Cerebellar nuclear complex (tissue), 1 donor: ENCODE measurements around the gene SLC1A2.
A peak's percentile ranks its signal among the peaks of the same experiment; 100 is the strongest.

Source experiments
- DNase-seq, 2 experiments: peaks; one replicate each; lab custom pipeline; 2025; lab: John Stamatoyannopoulos, UW

The SLC1A2 gene

GRCh38 chr11:35413598-35413997 is 5.8 kb downstream of the SLC1A2 start:
- no peak for DNase-seq

GRCh38 chr11:35412285-35412684 is 7.1 kb downstream of the SLC1A2 start:
- no peak for DNase-seq

- no peak for DNase-seq
Observed at GRCh38 chr11:35407041-35407440, 12.3 kb downstream of the SLC1A2 start.

- no peak for DNase-seq
Observed at GRCh38 chr11:35404388-35404775, 15.0 kb downstream of the SLC1A2 start.

GRCh38 chr11:35403765-35404387 is 15.5 kb downstream of the SLC1A2 start:
- DNase-seq: no peak

GRCh38 chr11:35402751-35403660 is 16.4 kb downstream of the SLC1A2 start:
- no peak for DNase-seq

GRCh38 chr11:35398881-35399280 is 20.5 kb downstream of the SLC1A2 start:
- no peak for DNase-seq

- DNase-seq: no peak
Observed at GRCh38 chr11:35394941-35395340, 24.4 kb downstream of the SLC1A2 start.

- no peak for DNase-seq
Observed at GRCh38 chr11:35393098-35393497, 26.3 kb downstream of the SLC1A2 start.

- peak in 1 of 2 experiments; percentile 9 for DNase-seq
Observed at GRCh38 chr11:35391922-35392688, 27.3 kb downstream of the SLC1A2 start.

- DNase-seq: no peak
Observed at GRCh38 chr11:35390737-35391682, 28.3 kb downstream of the SLC1A2 start.

- no peak for DNase-seq
Observed at GRCh38 chr11:35389897-35390465, 29.4 kb downstream of the SLC1A2 start.

- DNase-seq: no peak
Observed at GRCh38 chr11:35389112-35389511, 30.2 kb downstream of the SLC1A2 start.

- no peak for DNase-seq
Observed at GRCh38 chr11:35388061-35388460, 31.3 kb downstream of the SLC1A2 start.

GRCh38 chr11:35387111-35387982 is 32.0 kb downstream of the SLC1A2 start:
- no peak for DNase-seq

- no peak for DNase-seq
Observed at GRCh38 chr11:35383953-35384352, 35.4 kb downstream of the SLC1A2 start.

GRCh38 chr11:35381709-35382322 is 37.5 kb downstream of the SLC1A2 start:
- DNase-seq: no peak

GRCh38 chr11:35380603-35381002 is 38.8 kb downstream of the SLC1A2 start:
- DNase-seq: no peak

GRCh38 chr11:35377262-35377661 is 42.1 kb downstream of the SLC1A2 start:
- DNase-seq: no peak

- DNase-seq: no peak
Observed at GRCh38 chr11:35376613-35377012, 42.7 kb downstream of the SLC1A2 start.
